ENCODE results near the gene MRC1.

The MRC1 gene

GRCh38 chr10:17805921-17806577 is 3.1 kb upstream of the MRC1 start:
- H3K79me2 ChIP-seq (ENCODE audit: insufficient read depth, low read length): no peaks in the 10 kb centered on the region
- H3K9me3 ChIP-seq (ENCODE audit: insufficient read depth, low read length, severe bottlenecking): no peaks in the 10 kb centered on the region
- no peaks in the 10 kb centered on the region for H3K36me3 ChIP-seq (ENCODE audit: insufficient read depth, low read length)
- no peak overlapping the region for H3K4me3 ChIP-seq (ENCODE audit: low read depth in 1 of 2, low read length in 2 of 2)
- TF ChIP-seq EZH2 (IDR thresholded peaks at IDR 0.05; ENCODE audit: borderline replicate concordance, low read depth, low read length, severe bottlenecking) (no peak), CTCF (IDR thresholded peaks at IDR 0.05; ENCODE audit: borderline replicate concordance, extremely low read depth, low read length, poor library complexity, severe bottlenecking) (peak; percentile 43)
- H3K9ac ChIP-seq (ENCODE audit: low read depth, low read length): no peak overlapping the region
- H2AFZ ChIP-seq (ENCODE audit: low read depth, low read length): no peak overlapping the region
- DNase-seq (peak; percentile 65), ATAC-seq (ENCODE audit: insufficient read depth, low read depth) (peak; percentile 90)
- H3K27me3 ChIP-seq (ENCODE audit: insufficient read depth, low read length, poor library complexity): no peaks in the 10 kb centered on the region
- H4K20me1 ChIP-seq (ENCODE audit: insufficient read depth, low read length): no peaks in the 10 kb centered on the region
- H3K4me1 ChIP-seq (ENCODE audit: insufficient read depth, low read length): peaks cover 6% of the 10 kb centered on the region; the same call in 1 of the 2 replicates
- H3K27ac ChIP-seq (ENCODE audit: low read length): no peak overlapping the region
- no peak overlapping the region for H3K4me2 ChIP-seq (ENCODE audit: insufficient read depth, low read length)

- Histone ChIP-seq H3K27ac (ENCODE audit: low read length) (no peak overlapping the region), H2AFZ (ENCODE audit: low read depth, low read length) (no peak overlapping the region), H3K4me1 (ENCODE audit: insufficient read depth, low read length) (peaks cover under 1% of the 10 kb centered on the region; the same call in 1 of the 2 replicates), H3K4me3 (ENCODE audit: low read depth in 1 of 2, low read length in 2 of 2) (no peak overlapping the region), H3K4me2 (ENCODE audit: insufficient read depth, low read length) (no peak overlapping the region), H3K9me3 (ENCODE audit: insufficient read depth, low read length, severe bottlenecking) (no peaks in the 10 kb centered on the region), H3K79me2 (ENCODE audit: insufficient read depth, low read length) (no peaks in the 10 kb centered on the region), H3K27me3 (ENCODE audit: insufficient read depth, low read length, poor library complexity) (no peaks in the 10 kb centered on the region), H3K36me3 (ENCODE audit: insufficient read depth, low read length) (no peaks in the 10 kb centered on the region), H4K20me1 (ENCODE audit: insufficient read depth, low read length) (no peaks in the 10 kb centered on the region), H3K9ac (ENCODE audit: low read depth, low read length) (no peak overlapping the region)
- DNase-seq: no peak
- TF ChIP-seq CTCF (IDR thresholded peaks at IDR 0.05; ENCODE audit: borderline replicate concordance, extremely low read depth, low read length, poor library complexity, severe bottlenecking) (no peak), EZH2 (IDR thresholded peaks at IDR 0.05; ENCODE audit: borderline replicate concordance, low read depth, low read length, severe bottlenecking) (no peak)
- no peak for ATAC-seq (ENCODE audit: insufficient read depth, low read depth)
Observed at GRCh38 chr10:17811146-17811865, 2.2 kb downstream of the MRC1 start.

GRCh38 chr10:17814973-17815372 is 5.8 kb downstream of the MRC1 start:
- no peaks in the 10 kb centered on the region for H3K36me3 ChIP-seq (ENCODE audit: insufficient read depth, low read length)
- H3K27me3 ChIP-seq (ENCODE audit: insufficient read depth, low read length, poor library complexity): no peaks in the 10 kb centered on the region
- DNase-seq (no peak), ATAC-seq (ENCODE audit: insufficient read depth, low read depth) (no peak)
- no peaks in the 10 kb centered on the region for H3K4me1 ChIP-seq (ENCODE audit: insufficient read depth, low read length)
- H3K27ac ChIP-seq (ENCODE audit: low read length): no peak overlapping the region
- H3K79me2 ChIP-seq (ENCODE audit: insufficient read depth, low read length): no peaks in the 10 kb centered on the region
- H3K4me2 ChIP-seq (ENCODE audit: insufficient read depth, low read length): no peak overlapping the region
- H2AFZ ChIP-seq (ENCODE audit: low read depth, low read length): no peak overlapping the region
- no peak overlapping the region for H3K4me3 ChIP-seq (ENCODE audit: low read depth in 1 of 2, low read length in 2 of 2)
- H3K9me3 ChIP-seq (ENCODE audit: insufficient read depth, low read length, severe bottlenecking): no peaks in the 10 kb centered on the region
- H4K20me1 ChIP-seq (ENCODE audit: insufficient read depth, low read length): no peaks in the 10 kb centered on the region
- no peak for TF ChIP-seq CTCF (IDR thresholded peaks at IDR 0.05; ENCODE audit: borderline replicate concordance, extremely low read depth, low read length, poor library complexity, severe bottlenecking)
- no peak for TF ChIP-seq EZH2 (IDR thresholded peaks at IDR 0.05; ENCODE audit: borderline replicate concordance, low read depth, low read length, severe bottlenecking)
- H3K9ac ChIP-seq (ENCODE audit: low read depth, low read length): no peak overlapping the region
